GM21737 (cell line): Measurements from ENCODE around the gene TGFBRAP1.
"Not testable (repeated sequence)": the region's sequence is repeated elsewhere in the genome, so short reads cannot be mapped to it uniquely, and the experiment has no call there.

Source experiments
- ATAC-seq: cut with Tn5 transposase; IDR thresholded peaks from one replicate; pipeline ENCODE4 v1.9.1; 2021; ENCODE audit warnings: mild to moderate bottlenecking, moderate library complexity; ENCODE audit not compliant: unreplicated experiment

The TGFBRAP1 gene

GRCh38 chr2:105278654-105279053 lies 50.9 kb downstream of the TGFBRAP1 start:
- ATAC-seq: no peak

GRCh38 chr2:105274046-105274445 lies 55.5 kb downstream of the TGFBRAP1 start:
- no peak for ATAC-seq

- no peak for ATAC-seq
Measured at GRCh38 chr2:105272176-105272575, 57.4 kb downstream of the TGFBRAP1 start.

- no peak for ATAC-seq
Measured at GRCh38 chr2:105271393-105272045, 58.0 kb downstream of the TGFBRAP1 start.

GRCh38 chr2:105269426-105269825 lies 60.1 kb downstream of the TGFBRAP1 start:
- no peak for ATAC-seq

- ATAC-seq: no peak
Measured at GRCh38 chr2:105262651-105263091, 66.9 kb downstream of the TGFBRAP1 start.

GRCh38 chr2:105261061-105261460 lies 68.5 kb downstream of the TGFBRAP1 start:
- no peak for ATAC-seq

GRCh38 chr2:105258835-105259350 lies 70.6 kb downstream of the TGFBRAP1 start:
- no peak for ATAC-seq

GRCh38 chr2:105257981-105258380 lies 71.6 kb downstream of the TGFBRAP1 start:
- ATAC-seq: no peak

GRCh38 chr2:105256431-105257047 lies 73.0 kb downstream of the TGFBRAP1 start:
- ATAC-seq: no peak

- ATAC-seq: no peak
Measured at GRCh38 chr2:105255979-105256378, 73.6 kb downstream of the TGFBRAP1 start.

- no peak for ATAC-seq
Measured at GRCh38 chr2:105254531-105255210, 74.9 kb downstream of the TGFBRAP1 start.

- ATAC-seq: no peak
Measured at GRCh38 chr2:105252271-105252670, 77.3 kb downstream of the TGFBRAP1 start.

GRCh38 chr2:105251016-105251648 lies 78.4 kb downstream of the TGFBRAP1 start:
- ATAC-seq: not testable (repeated sequence)

- ATAC-seq: no peak
Measured at GRCh38 chr2:105249891-105250290, 79.6 kb downstream of the TGFBRAP1 start.

- no peak for ATAC-seq
Measured at GRCh38 chr2:105249181-105249580, 80.4 kb downstream of the TGFBRAP1 start.

- ATAC-seq: no peak
Measured at GRCh38 chr2:105248316-105249070, 81.0 kb downstream of the TGFBRAP1 start.

- no peak for ATAC-seq
Measured at GRCh38 chr2:105244451-105244850, 85.1 kb downstream of the TGFBRAP1 start.

- no peak for ATAC-seq
Measured at GRCh38 chr2:105243961-105244360, 85.6 kb downstream of the TGFBRAP1 start.

- no peak for ATAC-seq
Measured at GRCh38 chr2:105242286-105242993, 87.1 kb downstream of the TGFBRAP1 start.
